AG10803 (cell line): ENCODE measurements around the gene ELMO3.
A peak's percentile ranks its signal among the peaks of the same experiment; 100 is the strongest.

Experiments used
- DNase-seq: peaks from one replicate; pipeline ENCODE4 v3.0.0; 2010; ENCODE audit warnings: low read depth
- H3K4me3 ChIP-seq: 2 replicates; pipeline ENCODE4 v1.5.1; 2011; ENCODE audit warnings: mild to moderate bottlenecking, low read length, control low read depth
- TF ChIP-seq, protein P1 (sequence below): conservative IDR thresholded peaks from 2 replicates; pipeline ENCODE4 v1.5.1; 2011; ENCODE audit warnings: mild to moderate bottlenecking, low read length, control low read depth, inconsistent platforms

ELMO3 gene

DNA sequence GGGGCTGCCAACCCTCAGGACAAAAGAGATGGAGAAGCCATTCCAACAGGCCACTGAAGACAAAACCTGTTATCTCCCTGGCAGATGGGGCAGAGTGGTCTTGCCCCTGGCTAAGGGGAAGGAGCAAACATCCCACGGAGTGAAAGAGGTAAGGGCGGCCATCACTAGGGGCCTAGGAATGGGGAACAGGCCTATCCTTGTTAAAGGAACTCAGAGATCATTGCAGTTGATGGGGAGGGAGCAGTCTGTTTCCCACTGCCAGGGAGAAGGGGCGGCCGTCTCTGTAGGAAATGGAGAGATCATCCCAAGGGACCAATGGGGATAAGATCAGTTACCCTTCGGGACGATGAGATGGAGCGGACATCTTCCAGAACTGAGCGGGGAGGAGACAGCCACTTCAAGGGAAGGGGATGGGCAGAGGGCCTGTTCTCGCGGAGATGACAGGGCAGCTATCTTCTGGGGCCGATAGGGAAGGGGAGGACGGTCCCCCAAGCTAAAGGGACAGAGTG is 27.4 kb downstream of the ELMO3 start:
- no peak for DNase-seq
- peak overlapping the region; percentile 99 for H3K4me3 ChIP-seq
- TF ChIP-seq, protein P1, sequence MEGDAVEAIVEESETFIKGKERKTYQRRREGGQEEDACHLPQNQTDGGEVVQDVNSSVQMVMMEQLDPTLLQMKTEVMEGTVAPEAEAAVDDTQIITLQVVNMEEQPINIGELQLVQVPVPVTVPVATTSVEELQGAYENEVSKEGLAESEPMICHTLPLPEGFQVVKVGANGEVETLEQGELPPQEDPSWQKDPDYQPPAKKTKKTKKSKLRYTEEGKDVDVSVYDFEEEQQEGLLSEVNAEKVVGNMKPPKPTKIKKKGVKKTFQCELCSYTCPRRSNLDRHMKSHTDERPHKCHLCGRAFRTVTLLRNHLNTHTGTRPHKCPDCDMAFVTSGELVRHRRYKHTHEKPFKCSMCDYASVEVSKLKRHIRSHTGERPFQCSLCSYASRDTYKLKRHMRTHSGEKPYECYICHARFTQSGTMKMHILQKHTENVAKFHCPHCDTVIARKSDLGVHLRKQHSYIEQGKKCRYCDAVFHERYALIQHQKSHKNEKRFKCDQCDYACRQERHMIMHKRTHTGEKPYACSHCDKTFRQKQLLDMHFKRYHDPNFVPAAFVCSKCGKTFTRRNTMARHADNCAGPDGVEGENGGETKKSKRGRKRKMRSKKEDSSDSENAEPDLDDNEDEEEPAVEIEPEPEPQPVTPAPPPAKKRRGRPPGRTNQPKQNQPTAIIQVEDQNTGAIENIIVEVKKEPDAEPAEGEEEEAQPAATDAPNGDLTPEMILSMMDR = no peak

DNA sequence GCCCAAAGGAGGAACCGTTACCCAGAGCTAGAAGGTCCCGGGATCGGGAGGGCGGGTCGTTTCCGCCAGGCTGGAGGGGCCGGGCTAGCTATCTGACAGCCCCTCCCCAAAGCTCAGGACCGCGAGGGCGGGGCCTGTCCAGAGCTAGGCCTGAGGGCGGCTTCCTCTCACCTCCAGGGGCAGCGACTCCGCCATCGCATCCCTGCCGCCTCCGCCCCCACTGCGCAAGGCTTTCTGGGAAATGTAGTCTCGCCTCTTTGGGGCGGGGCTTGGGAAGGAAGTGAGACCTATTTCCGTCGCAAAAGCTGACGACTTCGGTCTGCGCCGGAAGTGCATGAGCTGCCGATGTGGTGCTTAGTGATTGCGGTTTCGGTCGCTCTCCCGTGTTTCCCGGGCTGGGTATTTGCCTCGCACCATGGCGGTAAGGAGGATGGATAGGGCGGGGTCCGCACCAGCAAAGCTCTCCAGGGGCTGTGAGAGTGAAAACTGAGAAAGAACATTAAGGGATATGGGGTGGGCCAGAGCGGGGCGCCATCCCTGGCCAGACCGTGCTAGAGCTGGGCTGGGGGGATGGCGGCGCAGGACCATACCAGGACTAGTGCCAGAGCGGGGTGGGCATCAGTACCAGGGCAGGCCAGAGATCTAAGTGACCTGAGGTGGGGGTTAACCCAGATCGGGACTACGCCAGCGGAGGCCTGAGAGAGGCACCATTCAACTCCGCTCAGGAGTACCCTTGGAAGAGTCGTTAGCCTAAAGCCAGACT is 28.1 kb downstream of the ELMO3 start, which contains the start of gene TMEM208:
TSS of gene TMEM208 (plus strand) at position 327 of the 763 bp plus-strand sequence. CDS start at position 416, 89 bp downstream.
- TF ChIP-seq, protein P1 = peak; percentile 25
- peak within 1 kb of the TSS; percentile 99 for H3K4me3 ChIP-seq
- DNase-seq = peak; percentile 98

DNA sequence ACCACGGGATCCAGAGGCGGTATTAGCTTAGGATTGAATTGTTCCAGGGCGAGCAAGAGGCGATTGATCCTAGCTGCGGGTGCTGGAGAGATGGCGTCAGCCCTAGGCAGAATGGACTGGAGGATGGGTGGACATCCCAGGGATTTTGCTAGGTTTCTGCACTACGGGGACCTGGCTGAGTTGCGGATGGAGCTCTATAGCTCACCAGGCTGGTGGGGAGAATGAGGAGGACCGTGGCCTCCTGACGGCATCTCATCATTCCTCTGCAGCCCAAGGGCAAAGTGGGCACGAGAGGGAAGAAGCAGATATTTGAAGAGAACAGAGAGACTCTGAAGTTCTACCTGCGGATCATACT is 28.6 kb downstream of the ELMO3 start:
- TF ChIP-seq, protein P1 = no peak
- peak overlapping the region; percentile 99 for H3K4me3 ChIP-seq
- no peak for DNase-seq

DNA sequence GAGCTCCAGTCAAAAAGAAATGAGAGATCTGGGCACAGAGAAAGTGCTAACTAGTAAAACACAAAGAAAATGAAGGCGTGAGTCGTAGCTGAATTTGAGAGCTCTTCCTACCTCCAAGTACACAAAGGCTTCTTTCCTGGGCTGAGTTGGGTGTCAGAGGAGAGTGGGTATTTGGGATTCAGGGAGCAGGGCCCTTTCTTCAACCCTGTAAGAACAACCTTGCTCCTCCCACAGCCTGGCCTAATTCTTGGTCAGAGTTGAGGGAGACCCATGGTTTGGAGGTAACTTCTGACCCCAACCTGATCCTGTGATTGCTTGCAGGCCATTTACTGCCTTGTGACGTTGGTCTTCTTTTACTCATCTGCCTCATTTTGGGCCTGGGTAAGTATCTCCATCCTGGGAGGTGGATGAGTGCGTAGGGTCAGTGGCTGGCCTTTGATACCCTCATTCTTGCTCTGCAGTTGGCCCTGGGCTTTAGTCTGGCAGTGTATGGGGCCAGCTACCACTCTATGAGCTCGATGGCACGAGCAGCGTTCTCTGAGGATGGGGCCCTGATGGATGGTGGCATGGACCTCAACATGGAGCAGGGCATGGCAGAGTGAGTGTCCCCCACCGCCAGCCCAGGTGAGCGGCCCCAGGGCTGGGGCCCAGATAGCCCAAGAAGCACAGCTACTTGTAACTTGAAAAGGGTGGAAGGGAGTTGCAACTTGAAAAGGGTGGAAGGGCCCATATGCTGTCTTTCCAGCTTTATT is 29.3 kb downstream of the ELMO3 start:
- DNase-seq = no peak
- TF ChIP-seq, protein P1 = no peak
- H3K4me3 ChIP-seq = peak overlapping the region; percentile 99

DNA sequence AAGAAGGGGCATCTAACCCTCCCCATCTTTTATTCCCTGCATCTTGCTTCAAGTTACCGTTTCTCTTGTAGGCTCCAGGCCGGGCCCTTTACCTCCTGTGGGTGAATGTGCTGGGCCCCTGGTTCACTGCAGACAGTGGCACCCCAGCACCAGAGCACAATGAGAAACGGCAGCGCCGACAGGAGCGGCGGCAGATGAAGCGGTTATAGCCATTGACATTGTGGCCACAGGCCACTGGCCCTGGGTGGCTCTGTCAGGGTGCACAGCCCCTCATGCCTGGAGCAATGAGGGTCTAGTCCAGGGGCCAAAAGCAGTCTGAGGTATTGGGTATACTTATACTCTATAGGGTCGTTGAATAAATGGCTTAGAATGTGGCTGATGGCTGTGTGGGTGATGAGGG is 30.0 kb downstream of the ELMO3 start:
- TF ChIP-seq, protein P1 = no peak
- DNase-seq = no peak

DNA sequence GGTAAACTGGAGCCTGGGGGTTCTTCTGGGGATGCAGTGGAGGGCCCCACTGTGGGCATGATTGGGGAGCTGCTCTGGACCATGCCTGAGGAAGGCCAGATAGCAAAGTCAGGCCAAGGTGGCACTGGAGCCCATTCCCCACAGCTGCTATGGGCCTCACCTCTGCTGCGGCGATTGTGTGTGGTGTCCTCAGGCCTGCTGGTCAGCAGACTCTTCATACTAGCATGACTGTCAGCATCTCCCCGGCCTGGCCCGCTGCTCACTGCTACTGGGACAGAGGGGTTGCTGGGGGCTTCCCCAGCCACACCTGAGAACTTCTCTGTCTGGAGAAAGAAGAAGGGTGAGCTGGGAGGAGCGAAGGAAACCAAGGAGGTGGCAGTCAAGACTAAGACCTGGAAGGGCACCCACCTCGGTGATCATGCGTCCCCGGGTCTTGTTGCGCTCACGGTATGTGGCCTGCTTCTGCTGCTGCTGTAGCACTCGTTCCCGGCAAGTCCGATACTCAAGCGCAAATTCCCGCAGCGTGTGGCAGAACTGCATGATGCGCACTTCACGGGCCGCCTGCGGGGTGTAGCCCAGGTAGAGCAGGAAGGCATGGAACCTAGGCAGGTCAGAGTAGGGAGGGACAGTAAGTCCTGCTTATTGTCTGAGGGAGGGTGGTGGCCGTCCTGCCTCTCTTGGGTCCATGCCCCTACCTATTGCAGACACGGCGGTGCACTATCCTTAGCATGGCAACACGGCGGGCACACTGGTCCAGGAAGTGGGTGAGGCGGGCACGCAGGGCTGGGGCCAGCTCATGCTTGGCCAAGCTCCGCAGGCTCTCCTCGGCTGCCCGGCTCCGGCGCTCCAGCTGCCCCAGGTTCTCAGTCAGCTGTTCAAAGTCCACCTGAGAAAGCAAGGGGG is 31.2 kb downstream of the ELMO3 start:
- DNase-seq = no peak
- TF ChIP-seq, protein P1 = no peak
- H3K4me3 ChIP-seq = no peak overlapping the region

More for the DNA sequence above, 30.0 kb downstream of the ELMO3 start:
- H3K4me3 ChIP-seq = no peak overlapping the region
